Measurements from ENCODE around the gene OR51B6. TPM values are rescaled to one million over a fixed set of nuclear protein-coding genes. Genes with fewer than 3 reads are reported as not detected.

Gene OR51B6
- total and polyA plus RNA-seq, 5 donors = not detected

DNA sequence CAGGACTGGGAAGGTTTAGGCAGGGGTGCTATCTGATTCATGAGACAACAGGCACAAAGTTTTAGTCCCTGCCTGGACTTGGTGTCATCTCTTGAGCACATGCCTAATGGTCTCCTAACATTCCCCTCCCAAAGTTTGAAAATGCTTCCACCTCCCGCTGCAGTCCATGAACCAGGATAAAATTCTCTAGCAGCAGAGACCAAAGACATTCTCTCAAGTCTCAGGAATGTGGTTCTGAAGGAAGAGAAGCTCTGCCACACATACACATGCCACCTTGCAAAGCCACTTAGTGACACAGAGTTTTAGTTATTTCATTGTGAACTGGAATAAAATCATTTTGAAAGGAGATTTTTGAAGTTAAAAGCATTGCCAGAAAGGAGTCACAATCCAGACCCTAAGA is 15.5 kb downstream of the OR51B6 start:
- Histone ChIP-seq H3K27me3 (ENCODE audit: control insufficient read depth, insufficient read depth) (no peaks in the 10 kb centered on the region), H3K9me3 (ENCODE audit: control insufficient read depth, low read length) (no peaks in the 10 kb centered on the region), H3K27ac (ENCODE audit: low read length) (no peak overlapping the region), H3K4me1 (ENCODE audit: control insufficient read depth, insufficient read depth, low read length) (no peaks in the 10 kb centered on the region), H3K4me3 (ENCODE audit: low read length) (no peak overlapping the region)
- 49% methylated on average over 1 of the region's 1 CpG for WGBS
- DNase-seq (no peak), ATAC-seq (no peak)
- intact Hi-C loops (cut with DNase I) = no loop called here

DNA sequence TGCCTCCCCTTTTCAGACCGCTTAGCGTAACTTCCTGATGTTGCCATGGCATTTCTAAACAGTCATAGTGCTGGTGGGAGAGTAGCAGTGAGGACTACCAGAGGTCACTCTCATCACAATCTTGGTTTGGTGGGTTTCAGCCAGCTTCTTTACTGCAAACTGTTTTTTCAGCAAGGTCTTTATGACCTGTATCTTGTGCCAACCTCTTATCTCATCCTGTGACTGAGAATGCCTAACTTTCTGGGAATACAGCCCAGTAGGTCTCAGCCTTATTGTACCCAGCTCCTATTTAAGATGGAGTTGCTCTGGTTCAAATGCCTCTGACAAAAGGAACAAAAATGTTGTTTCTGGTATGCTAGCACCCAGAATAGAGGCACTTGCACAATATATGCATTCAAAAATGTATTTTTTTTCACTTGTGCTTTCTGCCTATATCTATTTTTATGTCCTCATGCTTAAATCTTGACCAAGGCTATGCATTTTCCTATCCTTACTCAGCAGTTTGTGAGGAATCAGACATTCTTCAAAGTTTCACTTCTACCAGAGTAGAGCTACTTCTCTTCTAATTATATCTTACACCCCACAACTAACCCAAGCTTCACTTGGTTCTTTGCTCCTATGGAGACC is 16.3 kb downstream of the OR51B6 start:
- DNase-seq = no peak
- intact Hi-C loops (cut with DNase I) = no loop called here
- H3K9me3 ChIP-seq (ENCODE audit: control insufficient read depth, low read length) = no peaks in the 10 kb centered on the region
- H3K4me3 ChIP-seq (ENCODE audit: low read length) = no peak overlapping the region
- ATAC-seq = no peak
- WGBS = 52% methylated on average over 2 of the region's 2 CpGs
- no peak overlapping the region for H3K27ac ChIP-seq (ENCODE audit: low read length)
- H3K4me1 ChIP-seq (ENCODE audit: control insufficient read depth, insufficient read depth, low read length) = no peaks in the 10 kb centered on the region
- H3K27me3 ChIP-seq (ENCODE audit: control insufficient read depth, insufficient read depth) = no peaks in the 10 kb centered on the region

DNA sequence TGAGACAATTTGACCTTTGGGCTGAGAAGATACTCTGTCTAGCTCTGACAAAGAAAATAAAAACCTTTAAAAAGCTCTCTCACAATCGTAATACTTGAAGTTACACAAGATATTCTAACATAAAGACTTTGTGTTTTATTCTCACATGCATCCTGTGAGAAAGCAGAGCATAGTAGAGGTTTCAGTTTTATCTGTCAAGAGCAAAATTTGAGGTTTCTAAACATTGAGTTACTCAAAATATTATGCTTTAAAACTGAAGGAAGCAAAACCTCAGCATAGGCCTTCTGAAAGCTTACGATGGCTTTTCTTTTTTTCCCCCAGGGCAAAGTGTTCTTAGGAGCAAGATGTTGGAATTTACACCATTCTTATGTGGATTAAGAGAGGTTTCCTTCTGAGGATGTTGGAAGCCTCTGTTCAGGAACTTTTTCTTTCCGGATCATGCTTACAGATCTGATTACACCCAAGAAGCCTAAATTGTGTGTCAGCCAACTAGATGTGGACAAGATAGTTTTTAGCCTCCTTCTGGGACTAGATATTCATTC is 17.3 kb downstream of the OR51B6 start:
- ATAC-seq (no peak), DNase-seq (no peak)
- 58% methylated on average over 3 of the region's 3 CpGs for WGBS
- intact Hi-C loops (cut with DNase I) = no loop called here
- H3K9me3 ChIP-seq (ENCODE audit: control insufficient read depth, low read length) = no peaks in the 10 kb centered on the region
- H3K27ac ChIP-seq (ENCODE audit: low read length) = no peak overlapping the region
- no peak overlapping the region for H3K4me3 ChIP-seq (ENCODE audit: low read length)
- no peaks in the 10 kb centered on the region for H3K27me3 ChIP-seq (ENCODE audit: control insufficient read depth, insufficient read depth)
- H3K4me1 ChIP-seq (ENCODE audit: control insufficient read depth, insufficient read depth, low read length) = no peaks in the 10 kb centered on the region

DNA sequence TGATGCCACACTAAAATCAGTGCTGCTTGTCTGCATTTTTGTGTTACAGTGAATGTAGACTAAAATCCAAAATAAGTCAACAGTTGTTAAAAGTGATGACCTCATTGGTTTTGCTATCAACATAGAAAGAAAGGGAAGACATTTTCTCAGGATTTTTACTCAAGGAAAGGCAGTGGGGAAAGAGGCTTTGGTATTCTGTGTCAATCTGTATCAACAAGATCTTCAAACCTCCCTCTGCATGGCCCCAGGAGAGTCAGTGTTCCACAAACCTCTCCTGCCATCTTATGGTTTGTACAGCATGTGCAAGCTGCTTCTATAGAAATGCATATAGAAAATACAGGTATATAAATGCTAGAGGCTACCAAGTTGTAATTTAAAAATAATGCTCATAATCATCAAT is 18.5 kb downstream of the OR51B6 start:
- Histone ChIP-seq H3K9me3 (ENCODE audit: control insufficient read depth, low read length) (no peaks in the 10 kb centered on the region), H3K4me3 (ENCODE audit: low read length) (no peak overlapping the region), H3K4me1 (ENCODE audit: control insufficient read depth, insufficient read depth, low read length) (no peaks in the 10 kb centered on the region), H3K27me3 (ENCODE audit: control insufficient read depth, insufficient read depth) (no peaks in the 10 kb centered on the region), H3K27ac (ENCODE audit: low read length) (no peak overlapping the region)
- ATAC-seq (no peak), DNase-seq (no peak)
- intact Hi-C loops (cut with DNase I) = no loop called here

DNA sequence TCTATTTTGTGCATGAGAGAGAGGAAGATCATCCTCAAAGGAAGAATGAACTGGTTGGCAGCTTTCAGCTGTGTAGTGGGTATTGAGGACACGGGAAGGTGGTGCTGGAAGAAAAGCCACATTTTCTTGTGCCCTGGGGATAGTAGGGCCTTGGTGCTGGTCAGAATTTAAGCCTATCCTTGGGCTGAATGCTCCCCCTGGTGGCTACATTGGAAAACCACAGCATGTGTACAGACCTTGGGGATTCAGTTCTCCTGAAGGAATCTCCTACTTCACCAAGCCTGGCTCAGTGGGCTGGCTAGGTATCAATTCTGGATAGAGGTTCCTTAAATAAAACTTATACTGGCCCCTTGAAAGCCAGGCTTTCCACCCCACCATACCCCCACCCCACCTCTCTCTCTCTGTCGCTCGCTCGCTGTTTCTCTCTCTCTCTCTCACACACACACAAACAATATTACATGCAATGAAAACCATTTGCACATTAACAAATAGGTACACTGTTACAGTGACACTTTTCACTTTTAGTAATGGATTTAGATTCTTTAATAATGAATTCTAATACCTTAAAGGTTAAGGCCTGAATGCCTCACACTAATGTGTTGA is 29.5 kb downstream of the OR51B6 start:
- ATAC-seq (peak; percentile 66 to 70), DNase-seq (peak in 2 of 3 donors; percentile 17 to 25)
- H3K4me3 ChIP-seq (ENCODE audit: low read length) = no peak overlapping the region
- intact Hi-C loops (cut with DNase I) = loop anchor here in 3 of 4 donors (2.0 to 10.0 kb wide), 3 partner anchors 176 to 259 kb away; no protein-coding TSS in a partner anchor
- H3K27me3 ChIP-seq (ENCODE audit: control insufficient read depth, insufficient read depth) = no peaks in the 10 kb centered on the region
- H3K27ac ChIP-seq (ENCODE audit: low read length) = no peak overlapping the region
- H3K9me3 ChIP-seq (ENCODE audit: control insufficient read depth, low read length) = no peaks in the 10 kb centered on the region
- no peaks in the 10 kb centered on the region for H3K4me1 ChIP-seq (ENCODE audit: control insufficient read depth, insufficient read depth, low read length)
- WGBS = 76% methylated on average over 4 of the region's 4 CpGs

DNA sequence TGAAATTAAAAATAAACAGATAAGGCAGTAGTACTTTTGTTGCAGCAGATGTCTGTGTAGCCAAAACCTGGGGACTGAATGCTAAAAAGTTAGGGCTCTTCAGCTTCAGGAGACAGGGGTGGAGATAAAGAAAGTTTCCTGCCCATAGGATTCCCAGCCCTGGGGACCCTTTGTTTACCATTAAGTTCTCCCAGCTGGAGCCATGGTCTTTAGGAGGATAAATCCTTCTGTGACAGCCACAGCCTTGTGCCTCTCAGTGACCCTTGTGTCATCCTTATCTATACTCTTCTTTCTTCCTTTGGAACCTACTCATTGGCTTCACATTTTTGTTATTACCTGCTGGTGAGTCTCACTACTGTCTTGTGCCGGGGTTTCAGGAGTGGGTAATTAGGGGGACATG is 32.3 kb downstream of the OR51B6 start, which contains the start of gene OR51M1:
TSS of gene OR51M1 (plus strand) at position 237 of the 400 bp plus-strand sequence. CDS start 5,587 bp downstream, outside the sequence.
- intact Hi-C loops (cut with DNase I) = loop anchor here in 3 of 4 donors (5.0 to 10.0 kb wide), 2 partner anchors 259 to 261 kb away; no protein-coding TSS in a partner anchor
- ATAC-seq (no peak), DNase-seq (no peak)
- Histone ChIP-seq H3K27ac (ENCODE audit: low read length) (no peak within 1 kb of the TSS), H3K27me3 (ENCODE audit: control insufficient read depth, insufficient read depth) (no peaks in the 10 kb centered on the region), H3K4me1 (ENCODE audit: control insufficient read depth, insufficient read depth, low read length) (no peaks in the 10 kb centered on the region), H3K9me3 (ENCODE audit: control insufficient read depth, low read length) (no peaks in the 10 kb centered on the region), H3K4me3 (ENCODE audit: low read length) (no peak within 1 kb of the TSS)
- 30% methylated on average over 1 of the region's 1 CpG for WGBS

DNA sequence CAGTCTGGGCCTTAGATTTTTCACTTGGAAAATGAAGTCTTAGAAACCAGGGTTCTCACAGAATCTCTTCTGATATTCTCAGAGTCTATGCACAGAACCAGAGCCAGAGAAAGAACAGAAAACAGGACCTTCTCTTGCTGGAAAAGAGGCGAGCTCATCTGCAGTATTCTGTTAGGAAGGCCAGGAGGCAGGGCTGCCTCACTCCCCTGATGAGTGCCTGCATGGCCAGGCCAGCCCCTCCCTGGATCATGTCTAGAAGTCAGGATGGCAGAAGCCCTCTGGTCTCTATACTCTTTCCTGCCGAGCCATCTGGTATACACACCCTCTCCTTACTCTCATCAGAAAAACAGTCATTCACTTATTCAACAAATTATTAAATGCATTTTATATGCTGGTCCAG is 33.0 kb downstream of the OR51B6 start:
- Histone ChIP-seq H3K9me3 (ENCODE audit: control insufficient read depth, low read length) (no peaks in the 10 kb centered on the region), H3K27ac (ENCODE audit: low read length) (no peak overlapping the region), H3K4me1 (ENCODE audit: control insufficient read depth, insufficient read depth, low read length) (no peaks in the 10 kb centered on the region), H3K27me3 (ENCODE audit: control insufficient read depth, insufficient read depth) (no peaks in the 10 kb centered on the region), H3K4me3 (ENCODE audit: low read length) (no peak overlapping the region)
- 48% methylated on average over 2 of the region's 2 CpGs for WGBS
- no peak for ATAC-seq
- intact Hi-C loops (cut with DNase I) = loop anchor here in 3 of 4 donors (5.0 to 10.0 kb wide), 2 partner anchors 260 to 262 kb away; no protein-coding TSS in a partner anchor
- DNase-seq = no peak

DNA sequence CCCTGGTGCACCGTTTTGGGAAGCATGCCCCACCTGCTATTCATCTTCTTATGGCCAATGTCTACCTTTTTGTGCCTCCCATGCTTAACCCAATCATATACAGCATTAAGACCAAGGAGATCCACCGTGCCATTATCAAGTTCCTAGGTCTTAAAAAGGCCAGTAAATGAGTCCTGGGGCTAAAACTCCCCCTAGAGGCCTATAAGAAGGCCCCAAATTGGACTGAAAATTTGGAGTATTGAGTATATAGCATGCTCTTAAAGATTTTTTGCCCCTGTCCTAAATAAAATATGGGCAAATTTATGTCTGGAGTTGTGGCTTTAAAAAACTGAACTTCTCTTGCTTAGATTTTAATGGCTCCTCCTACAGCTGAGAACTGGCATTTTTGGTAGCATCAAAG is 38.9 kb downstream of the OR51B6 start:
- Histone ChIP-seq H3K9me3 (ENCODE audit: control insufficient read depth, low read length) (no peaks in the 10 kb centered on the region), H3K4me3 (ENCODE audit: low read length) (no peak overlapping the region), H3K4me1 (ENCODE audit: control insufficient read depth, insufficient read depth, low read length) (no peaks in the 10 kb centered on the region), H3K27ac (ENCODE audit: low read length) (no peak overlapping the region), H3K27me3 (ENCODE audit: control insufficient read depth, insufficient read depth) (no peaks in the 10 kb centered on the region)
- WGBS = 73% methylated on average over 2 of the region's 2 CpGs
- no peak for DNase-seq
- ATAC-seq = no peak
- intact Hi-C loops (cut with DNase I) = no loop called here

DNA sequence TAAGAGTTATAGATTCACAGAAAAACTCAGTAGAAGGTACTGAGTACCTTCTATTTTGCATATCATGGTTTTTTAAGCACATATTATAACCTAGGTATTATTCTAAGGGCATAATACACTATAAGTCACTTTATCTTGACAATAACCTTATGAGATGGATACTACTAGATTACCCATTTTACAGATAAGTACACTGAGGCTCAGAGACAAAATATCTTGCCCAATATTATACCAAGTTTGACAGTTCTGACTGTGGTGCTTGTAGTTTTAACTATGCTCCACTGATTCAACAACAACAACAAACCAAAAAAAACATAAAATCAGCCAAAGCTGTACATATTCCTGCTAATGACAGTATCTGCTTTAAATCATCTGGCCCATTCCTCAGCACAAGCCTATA is 42.8 kb downstream of the OR51B6 start:
- no peak overlapping the region for H3K4me3 ChIP-seq (ENCODE audit: low read length)
- H3K27me3 ChIP-seq (ENCODE audit: control insufficient read depth, insufficient read depth) = no peaks in the 10 kb centered on the region
- no peak overlapping the region for H3K27ac ChIP-seq (ENCODE audit: low read length)
- DNase-seq = no peak
- no peaks in the 10 kb centered on the region for H3K9me3 ChIP-seq (ENCODE audit: control insufficient read depth, low read length)
- H3K4me1 ChIP-seq (ENCODE audit: control insufficient read depth, insufficient read depth, low read length) = no peaks in the 10 kb centered on the region
- no peak for ATAC-seq
- intact Hi-C loops (cut with DNase I) = no loop called here

DNA sequence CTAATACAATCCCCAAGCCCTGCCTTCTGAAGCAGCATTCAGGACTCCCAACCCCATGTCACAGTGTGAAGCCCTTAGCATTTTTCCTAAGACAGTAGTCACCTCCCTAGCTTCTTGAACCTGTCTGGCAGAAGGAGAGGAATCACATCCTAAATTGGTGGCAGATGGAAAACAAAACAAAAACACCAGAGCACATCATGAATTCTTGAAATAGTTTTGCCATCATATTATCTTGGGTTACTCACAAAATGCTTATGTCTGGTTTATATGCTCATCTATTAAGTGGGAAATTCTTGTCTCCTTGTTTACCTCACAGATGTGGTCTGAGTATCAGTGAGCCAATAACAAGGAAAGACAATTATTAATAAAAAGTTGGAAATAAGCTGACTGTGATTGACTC is 47.6 kb downstream of the OR51B6 start:
- Histone ChIP-seq H3K9me3 (ENCODE audit: control insufficient read depth, low read length) (no peaks in the 10 kb centered on the region), H3K4me3 (ENCODE audit: low read length) (no peak overlapping the region), H3K27me3 (ENCODE audit: control insufficient read depth, insufficient read depth) (no peaks in the 10 kb centered on the region), H3K27ac (ENCODE audit: low read length) (no peak overlapping the region), H3K4me1 (ENCODE audit: control insufficient read depth, insufficient read depth, low read length) (no peaks in the 10 kb centered on the region)
- intact Hi-C loops (cut with DNase I) = no loop called here
- DNase-seq (no peak), ATAC-seq (no peak)
